ENCODE results near the gene UBXN6.

UBXN6 gene

DNA sequence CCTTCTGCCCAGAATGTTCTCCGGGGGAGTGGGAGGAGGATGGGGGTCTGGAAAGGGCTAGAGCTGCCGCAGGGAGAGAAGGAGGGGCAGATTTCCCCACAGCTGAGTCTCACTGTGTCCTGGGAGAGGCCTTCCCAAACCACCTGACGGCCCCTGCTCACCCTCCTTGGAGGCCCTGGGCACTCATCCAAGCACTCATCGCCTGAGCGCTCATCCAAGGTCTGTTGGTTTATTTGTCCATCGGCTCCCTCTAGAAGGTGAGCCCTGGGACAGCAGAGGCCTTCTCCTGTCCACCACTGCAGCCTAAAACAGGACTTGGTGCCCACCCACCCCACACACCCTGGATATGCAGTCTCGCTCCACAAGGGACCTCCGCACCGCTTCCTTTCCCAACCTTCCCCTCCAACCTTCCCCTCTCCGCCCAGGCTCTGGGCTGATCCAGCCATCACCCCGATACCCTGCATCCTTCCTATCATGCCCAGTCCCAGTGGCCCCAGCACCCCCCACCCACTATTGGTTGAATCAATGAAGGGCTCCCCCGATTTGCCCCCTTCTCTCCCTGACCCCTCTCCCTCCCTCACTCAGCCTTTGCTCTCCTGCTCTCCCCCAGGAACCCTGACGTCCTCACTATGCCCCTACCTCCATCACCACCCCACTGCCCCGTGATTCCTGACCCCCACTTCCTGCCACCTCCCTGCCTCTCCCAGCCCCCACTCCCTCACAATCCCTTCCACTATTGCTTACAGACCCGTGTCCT is 1.7 kb downstream of the UBXN6 start:
- DNase-seq = no peak

DNA sequence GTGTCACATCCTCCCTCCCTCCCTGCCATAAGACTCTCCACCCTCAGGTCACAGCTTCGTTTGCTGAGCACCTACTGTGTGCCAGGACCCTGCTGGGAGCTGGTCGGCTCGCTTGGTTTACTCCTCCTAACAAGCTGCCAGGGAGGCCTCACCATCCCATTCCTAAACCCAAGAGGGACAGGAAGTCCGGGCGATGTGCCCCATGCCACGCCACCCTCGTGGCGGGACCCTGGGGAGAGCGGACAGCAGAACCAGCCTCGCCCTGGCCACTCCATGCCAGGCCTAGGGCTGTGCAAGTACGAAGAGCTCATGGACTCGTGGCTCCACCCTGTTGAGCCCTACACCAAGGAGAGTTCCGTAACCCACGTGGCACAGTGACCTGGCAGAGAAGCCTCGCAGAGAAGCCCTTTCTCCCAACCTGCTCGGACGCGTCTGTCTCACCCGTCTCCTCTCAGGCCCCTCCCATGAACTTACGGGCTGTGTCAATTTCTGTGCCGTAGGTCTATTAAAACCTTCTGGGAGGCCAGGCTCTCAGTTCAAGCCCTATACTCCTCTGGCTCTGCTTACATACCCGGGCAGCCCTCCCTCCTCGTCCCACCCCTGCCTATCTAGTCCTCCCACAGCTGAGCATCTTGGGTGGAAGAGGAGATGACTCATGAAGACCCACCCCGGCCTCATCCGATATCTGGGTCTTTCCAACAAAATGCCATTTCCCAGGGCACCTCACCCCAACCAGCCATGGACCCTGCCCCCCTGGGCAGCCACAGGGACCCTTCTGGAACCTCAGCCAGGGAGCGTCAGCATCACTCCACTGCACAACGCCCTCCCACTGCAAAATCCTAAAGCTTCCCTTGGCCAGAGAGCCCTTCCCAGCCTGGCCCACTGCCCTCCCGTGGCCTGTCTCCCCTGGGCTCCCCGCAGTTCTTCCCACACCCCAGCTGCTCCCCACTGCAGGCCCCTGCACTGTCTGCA is 2.6 kb downstream of the UBXN6 start:
- DNase-seq = no peak

DNA sequence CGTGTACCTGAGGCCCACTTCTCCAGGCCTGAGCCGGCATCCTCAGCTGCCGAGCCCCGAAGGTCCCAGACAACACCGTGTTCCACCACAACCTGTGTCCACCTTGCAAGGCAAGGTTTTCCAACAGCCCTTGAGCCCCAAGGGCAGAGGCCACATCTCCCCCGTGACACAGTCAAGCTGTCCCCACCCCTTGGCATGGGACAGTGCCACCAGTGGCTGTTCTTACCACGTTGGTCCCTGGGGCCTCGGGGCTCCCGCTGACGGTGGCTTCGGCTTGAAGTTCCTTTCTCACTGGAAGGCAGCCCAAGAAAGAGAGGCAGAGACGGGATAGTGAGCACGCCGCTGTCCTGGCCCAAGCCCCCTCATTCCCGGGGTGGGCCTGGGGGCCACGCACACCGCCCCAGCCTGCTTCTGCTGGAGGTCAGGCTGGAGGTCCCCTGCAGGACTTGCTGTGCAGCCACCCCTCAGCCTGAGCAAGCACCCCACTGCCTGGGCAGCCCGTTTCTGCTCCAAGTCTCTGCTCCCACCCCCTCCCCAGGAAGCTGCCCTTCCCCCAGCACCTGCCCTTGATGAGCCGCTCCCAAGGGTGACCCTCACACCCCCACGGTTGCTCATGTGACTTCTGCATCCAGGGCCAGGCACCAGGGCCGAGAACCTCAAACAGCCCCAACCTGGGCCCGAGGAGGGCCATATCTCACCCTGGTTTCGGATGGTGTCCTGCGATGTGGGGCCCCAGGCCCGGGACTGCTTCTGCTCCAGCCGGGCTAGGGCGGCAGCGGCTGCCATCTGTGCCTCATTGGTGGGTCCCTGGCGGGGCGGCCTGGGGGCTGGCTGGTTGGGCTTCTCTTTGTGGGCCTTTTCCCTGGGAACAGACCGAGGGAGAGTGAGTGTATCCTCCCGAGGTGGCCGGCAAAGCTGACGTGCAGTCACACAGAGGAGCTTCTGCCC is 4.1 kb downstream of the UBXN6 start:
- DNase-seq = no peak

DNA sequence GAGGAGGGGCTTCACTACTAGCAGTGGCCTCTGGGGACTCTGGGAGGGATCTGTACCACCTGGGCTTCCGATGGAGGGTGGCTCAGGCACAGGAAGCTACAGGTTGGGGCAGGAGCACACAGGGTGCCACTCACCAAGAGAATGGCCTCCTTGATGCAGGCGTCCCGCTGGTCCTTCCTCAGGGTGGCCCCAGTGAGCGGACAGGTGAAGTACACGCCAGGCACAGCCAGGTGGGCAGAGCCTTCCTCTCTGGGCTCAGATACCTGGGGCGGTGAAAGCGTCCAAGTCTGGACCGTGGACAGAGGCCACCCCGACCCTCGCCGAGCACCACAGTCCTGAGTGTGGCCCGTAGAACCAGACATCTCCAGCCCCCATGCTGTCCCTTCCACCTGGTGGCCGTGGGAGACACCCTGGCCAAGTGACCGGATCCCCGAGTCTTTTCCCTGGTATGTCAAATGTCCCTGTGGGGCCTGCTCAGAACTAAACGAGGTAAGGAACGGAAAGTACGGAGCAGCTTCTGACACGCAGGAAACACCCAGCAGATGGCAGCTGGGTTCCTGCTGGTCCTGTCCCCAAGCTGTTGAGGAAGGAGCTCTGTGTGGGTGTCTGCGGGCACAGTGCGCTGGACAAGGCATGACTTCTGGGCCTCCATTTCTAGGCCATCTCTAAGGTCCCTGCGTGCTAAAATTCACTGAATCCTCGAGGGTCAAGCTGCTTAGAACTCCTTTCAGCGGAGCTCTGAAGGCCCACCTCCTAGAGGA is 5.2 kb downstream of the UBXN6 start:
- no peak for DNase-seq

DNA sequence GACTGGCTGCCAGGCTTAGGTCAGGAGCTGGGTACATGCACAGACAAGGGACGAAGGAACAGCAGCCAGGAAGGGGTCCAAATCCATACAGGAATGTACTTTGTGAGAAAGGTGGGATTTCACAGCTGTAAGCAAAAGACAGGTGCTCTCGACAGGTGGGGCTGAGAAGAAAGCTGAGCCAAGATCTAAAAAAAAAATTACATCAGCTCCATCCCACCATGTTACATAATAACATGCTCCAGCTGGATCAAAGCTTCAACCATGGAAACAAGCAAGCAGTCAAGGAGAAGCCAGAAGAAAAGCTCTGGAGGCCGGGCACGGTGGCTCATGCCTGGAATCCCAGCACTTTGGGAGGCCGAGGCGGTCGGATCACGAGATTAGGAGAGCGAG is 8.0 kb downstream of the UBXN6 start:
- DNase-seq = no peak

DNA sequence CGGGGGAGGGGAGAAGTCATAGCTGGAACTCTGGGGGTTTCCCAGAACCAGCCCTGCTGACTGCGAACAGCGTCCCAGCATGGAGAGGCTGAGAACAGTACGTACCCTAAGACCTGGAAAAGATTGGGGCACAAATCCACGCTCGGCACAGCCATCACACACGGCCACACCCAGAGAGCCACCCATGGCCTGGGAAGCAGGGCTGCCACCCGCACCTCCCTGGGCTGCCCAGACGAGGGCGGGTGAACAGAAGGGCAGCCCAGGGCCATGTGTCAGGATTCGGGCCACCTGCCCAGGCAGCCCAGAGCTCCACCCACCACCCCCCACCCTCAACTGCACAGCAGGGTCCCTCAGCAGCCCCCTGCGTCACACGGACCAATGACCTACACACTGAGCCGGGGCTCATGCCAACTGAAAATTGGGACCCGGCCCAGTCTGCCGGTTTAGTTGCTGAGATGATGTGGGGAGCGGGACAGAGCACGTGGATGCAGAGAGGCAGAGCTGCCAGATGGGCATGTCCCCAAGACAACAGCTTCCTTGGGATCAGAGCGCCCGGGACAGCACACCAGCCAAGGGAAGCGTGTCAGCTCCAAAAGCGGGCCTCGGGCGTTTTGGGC is 8.5 kb downstream of the UBXN6 start:
- no peak for DNase-seq

DNA sequence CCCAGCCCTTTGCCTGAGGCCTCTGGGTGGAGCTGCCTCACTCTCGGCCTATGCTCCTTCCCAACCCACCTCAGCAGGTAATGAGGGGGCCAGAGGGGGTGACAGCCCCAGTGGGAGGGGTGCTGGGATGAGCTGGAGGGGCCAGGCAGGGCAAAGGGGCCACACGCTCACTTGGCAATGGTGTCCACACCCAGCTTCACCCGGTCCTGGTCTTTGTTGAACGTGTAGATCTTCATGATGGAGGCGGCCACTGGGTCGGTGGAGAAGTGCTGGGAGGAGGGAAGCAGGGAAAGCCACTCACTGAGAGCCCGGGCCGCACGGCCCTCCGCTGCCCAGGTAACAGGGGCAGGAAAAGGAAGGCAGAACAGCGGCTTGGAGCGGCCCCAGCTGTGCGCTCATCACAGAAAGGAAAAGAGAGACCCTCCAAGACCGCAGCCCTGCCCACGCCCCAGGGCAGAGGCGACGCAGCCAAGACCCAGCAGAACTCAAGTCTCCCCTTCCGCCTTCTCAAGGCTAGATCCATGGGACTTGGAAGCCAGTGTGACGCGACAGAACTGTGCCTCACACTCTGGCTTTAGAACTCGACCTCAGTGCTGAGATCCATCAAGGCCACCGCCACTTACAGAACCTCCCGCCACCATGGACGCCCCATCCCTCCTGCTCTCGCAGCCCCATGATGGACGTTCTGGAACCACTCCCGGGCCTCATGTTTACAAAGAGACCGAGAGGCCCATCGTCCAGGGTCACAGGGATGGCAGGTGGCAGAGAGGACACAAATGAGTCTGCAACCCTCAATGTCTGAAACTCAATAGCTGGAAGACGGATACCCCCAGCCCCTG is 9.2 kb downstream of the UBXN6 start:
- no peak for DNase-seq

DNA sequence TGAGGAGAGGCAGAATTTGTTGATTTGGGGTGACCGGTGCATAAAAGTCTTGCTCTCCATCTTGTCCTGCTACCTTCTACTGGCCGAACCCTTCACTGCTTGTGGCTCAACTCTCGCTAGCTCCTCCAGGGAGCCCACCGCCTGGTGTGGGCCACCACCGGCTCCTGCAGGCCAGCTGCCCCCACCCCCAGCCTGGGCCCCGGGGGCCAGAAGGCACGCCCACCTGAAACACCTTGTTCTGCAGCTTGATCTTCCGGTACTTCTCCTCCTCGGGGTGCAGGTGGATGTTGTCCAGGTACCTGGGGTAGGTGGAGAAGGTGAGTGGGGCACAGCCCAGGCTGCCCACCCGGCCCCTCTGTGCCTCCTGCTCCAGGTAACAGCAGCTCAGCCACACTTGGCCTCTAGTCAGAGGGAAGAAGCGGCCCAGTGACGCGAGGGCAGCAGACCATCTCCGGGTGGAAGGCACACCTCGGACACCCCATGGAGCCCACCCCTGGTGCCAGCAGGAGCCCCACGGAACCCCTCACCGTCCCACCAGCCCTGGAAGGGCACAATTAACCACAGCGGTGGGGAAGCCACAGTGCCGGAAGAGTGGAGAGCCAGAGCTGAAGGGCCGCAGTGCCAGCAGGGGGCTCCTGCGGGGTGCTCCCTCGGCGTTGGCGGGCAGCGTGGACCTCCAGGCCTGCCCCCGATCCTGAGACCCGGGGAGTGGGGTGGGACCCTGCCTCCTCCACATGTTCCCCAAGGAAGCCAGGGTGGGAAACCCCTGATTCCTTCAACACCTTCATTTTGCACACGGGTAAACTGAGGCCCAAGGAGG is 10.1 kb downstream of the UBXN6 start:
- no peak for DNase-seq

DNA sequence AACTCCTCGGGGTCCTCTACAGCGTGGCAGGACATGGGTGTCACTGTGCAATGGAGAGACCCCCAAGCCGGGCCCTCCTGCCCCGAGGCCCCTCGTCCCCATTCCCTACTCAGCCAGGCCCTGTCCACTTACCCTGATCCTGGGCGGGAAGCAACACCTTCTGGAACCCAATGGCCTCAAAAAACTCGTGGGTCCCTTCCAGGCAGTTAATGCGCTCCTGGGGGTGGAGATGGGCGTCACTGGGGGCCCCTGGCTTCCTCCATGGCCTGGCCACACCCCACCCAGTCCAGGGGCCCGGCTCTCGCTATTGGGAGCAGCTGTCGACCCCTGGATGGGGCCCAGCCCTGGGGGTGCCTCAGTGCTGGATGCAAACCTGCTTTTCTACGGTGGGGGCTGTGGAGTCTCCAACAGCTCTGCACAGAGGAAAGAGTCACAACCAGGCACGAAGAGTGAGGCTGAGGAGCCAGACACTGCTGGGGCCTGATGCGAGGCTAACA is 10.8 kb downstream of the UBXN6 start:
- no peak for DNase-seq

DNA sequence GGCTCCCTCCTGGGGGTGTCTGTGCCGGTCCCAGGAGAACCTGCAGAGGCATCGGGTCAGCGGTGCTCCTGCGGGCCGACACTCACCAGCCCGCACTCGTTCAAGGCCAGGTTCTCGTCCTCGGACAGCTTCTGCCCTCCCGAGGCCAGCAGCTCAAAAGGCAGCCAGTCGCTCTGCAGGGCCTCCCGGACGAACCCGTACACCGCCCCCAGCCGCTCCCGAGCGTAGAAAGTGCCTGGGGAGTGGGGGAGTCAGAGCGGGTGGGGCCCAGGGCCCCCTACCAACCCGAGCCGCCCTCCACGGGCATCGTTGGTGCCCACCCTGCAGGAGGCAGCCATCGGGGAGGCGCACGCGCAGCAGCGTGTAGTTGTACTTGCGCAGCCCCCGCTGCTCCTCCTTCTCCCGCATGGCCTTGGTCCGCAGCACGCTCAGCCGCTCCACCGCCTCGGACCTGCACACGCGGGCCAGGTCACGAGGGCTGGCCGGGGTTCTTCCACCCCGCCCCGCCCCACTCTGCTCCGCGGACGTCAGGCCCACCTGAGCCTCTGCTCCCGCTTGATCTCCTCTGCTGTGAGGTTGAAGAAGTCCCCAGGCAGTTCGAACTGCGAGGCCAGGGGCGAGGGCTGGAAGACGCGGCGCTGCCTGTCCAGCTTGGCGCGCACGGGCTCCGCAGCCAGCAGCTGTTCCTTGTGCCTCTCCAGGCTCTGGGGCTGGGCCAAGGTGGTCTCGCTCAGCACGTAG is 11.5 kb downstream of the UBXN6 start:
- DNase-seq = no peak

DNA sequence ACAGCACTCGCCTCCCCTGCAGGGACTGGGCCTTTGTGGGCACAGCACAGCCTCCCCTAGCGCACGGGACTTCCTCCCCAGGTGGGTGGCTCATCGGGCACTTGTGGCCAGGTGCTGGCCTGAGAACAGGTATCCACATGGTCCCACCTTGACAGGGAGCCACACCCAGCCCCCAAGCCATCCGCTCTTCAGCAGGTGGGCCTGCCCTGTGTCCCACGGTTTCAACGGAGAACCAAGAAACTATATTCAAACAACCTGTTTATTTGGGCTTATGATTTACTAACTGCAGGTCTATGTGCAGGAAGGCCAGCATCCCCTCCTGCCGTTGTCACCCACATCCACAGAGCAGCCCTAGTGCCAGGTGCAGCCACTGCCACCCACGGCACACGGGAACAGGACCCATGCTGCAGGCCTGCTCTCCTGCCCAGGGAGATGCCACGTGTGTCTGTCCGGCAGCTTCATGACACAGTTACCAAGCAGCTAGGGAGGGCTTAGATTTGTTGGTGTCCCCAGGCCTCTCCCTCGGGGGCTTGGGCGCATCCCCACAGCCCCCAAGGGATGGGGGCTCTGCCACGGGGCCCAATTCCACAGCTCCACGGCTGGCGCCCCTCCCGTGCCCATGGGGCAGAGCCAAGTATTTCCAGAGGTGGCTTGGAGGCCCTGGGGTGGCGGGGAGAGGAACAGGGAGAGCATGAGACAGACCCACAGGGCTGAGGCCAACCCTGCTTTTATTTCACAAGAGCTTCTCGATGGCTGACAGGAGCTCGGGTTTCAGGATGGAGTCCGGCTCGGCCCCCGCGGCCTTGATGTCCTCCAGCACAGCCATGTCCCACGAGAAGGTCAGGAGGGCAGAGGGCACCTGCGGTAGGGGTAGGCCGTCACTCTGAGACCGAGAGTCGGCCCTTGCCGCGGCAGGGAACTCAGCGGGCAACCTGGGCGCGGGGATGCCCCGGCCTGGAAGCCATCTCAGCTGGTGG is 12.5 kb downstream of the UBXN6 start:
- no peak for DNase-seq

DNA sequence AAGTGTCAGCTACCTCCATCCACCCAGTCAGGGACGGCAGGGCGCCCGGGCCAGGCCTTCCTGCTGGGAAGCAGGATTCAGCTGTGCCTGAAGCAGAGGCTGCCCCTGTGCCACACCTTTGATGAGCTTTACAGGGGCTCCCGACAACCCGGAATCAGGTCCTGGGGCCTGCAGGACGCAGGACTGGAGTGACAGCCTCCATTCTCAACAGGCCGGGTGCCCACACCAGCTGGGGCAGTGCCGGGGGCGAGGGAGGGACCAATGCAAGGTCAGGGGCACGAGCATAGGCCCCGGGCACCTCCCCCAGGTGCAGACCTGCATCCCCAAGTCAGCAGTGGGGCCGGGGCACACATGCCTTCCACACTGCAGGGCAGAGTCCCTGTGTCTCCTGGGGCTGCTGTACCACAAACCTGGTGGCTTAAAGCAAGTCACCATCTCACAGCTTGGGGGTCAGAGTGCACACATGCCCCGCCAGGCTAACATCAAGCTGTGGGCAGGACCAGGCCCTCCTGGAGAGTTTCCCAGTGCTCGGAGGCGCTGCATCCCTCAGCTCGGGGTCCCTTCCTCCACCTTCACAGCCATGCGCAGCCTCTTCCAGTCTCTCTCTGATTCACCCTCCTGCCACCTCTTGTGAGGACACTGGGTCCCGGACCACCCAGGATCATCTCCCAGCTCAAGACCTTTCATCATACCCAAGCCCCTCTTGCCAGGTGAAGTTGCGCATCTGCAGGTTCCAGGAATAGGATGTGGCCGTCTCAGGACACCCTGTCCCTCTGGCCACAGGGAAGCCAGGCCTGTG is 13.4 kb downstream of the UBXN6 start:
- DNase-seq = no peak

DNA sequence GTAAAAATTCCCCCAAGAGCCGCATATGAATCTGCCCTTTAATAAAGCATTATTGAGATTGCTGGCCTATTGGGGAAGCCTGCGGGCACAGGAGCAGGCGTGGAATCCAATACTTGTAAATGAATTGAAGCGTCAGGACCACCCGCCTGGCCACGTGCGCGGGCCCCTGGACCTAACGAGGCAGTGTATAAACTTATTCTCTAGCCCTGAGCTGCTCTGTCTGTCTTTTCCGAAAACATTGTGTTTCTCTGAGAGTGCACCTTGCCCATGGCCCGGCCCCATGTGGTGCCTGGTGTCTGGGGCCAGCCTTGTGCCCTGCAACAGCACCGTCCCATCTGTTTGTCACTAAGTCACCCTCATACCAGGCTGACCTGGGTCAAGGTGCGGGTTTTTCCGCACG is 14.4 kb downstream of the UBXN6 start:
- no peak for DNase-seq

DNA sequence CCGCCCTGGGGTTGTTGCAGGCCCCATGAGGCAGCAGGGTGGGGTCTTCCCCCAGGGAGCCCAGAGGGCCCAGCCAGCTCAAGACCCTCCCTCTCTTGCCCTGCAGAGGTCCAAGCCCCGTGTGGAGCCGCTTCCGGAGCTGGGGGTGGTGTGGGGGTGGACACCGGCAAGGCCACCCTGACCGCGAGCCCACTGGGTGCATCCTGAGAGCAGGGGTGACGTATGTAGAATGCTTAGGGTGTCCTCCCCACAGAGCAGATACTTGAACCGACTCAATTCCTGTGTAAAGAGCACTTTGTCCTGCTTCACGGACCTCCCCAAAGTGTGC is 14.8 kb downstream of the UBXN6 start:
- no peak for DNase-seq

DNA sequence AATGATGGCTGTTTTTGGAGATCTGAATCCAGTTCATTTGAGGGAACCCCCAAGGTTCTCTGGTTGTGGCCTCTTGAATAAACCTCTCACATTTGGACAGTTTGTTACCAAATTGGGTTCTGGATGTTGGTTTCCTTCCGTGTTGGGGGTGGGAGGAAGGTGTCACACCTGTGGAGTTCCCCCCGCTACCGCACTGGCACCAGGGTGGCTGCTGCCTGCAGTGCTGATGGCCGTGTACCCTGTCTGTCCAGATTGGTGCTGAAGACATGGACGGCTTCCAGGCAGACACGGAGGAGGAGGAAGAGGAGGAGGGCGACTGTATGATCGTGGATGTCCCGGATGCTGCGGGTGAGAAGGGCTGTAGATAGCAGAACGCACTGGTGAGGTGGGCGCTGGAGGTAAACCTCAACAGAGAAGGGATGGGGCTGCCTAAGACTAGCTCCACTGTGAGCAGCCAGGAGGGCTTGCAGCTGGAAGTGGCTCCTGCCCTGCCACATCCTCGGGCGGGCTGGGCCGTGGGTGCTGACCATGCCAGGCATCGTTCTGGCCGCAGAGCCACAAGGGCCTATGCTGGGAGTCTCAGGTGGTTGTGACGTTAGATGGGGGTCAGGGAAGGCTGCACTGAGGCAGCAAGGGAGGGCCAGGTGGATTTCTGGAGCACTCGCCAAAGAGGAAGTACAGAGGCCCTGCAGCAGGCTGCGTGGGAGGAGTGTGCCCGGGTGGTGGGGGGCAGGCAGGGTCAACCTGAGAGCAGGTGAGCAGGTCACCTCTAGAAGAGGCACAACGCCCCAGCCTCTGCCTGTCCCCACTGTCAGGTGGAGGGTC is 15.4 kb downstream of the UBXN6 start:
- no peak for DNase-seq

DNA sequence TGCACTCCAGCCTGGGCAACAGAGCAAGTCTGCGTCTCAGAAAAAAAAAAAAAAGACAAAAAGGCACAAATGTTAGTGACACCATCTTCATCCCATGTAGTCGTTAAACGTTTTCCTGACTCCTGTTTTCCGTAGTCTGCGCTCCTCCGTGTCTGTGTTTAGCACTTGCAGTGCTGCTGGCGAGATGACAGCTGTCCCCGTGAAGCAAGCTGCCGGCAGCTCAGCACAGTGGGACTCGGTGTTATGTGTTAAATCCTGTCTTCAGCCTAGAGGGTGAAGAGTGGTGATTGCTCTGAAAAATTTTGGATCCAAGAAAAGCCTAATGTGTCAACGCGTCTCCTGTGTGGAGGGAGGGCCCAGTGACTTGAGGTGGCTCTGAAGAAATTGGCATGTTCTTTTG is 18.4 kb downstream of the UBXN6 start:
- no peak for DNase-seq
